ENCODE results near the gene NSG1.
A peak's percentile ranks its signal among the peaks of the same experiment; 100 is the strongest.
"Not testable (repeated sequence)": the region's sequence is repeated elsewhere in the genome, so short reads cannot be mapped to it uniquely, and the experiment has no call there.

The NSG1 gene

DNA sequence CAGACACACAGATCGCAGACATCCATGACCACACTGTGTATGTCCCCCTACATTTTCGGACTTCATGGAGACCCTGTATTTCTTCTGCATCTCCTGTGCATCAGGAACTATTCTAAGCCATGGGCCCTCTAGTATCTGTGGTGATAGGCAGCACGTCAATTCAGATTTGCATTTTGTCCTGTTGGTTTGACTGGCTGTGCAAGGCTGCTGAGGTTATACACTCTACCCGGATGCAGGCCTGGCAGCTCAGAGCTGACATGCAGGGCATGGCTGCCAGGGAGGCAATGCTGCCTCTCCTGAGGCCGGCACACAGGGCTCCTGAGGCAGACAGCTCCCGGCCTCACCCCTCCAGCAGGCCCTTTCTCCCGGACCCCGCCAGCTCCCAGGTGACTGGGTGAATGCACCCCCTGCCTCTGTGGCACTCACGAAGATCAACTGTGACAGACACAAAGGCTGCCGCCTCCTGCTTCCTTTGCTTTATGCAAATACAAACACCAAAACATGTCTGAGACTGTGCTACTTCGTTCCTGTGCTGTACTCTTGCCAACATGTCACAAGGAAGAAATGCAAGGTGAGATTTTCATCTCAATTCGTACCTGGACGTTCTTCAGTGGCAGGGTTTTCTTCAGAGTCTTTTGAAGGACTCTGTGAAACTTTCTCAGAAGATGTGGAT lies 51.0 kb downstream of the NSG1 start:
- DNase-seq: no peak

DNA sequence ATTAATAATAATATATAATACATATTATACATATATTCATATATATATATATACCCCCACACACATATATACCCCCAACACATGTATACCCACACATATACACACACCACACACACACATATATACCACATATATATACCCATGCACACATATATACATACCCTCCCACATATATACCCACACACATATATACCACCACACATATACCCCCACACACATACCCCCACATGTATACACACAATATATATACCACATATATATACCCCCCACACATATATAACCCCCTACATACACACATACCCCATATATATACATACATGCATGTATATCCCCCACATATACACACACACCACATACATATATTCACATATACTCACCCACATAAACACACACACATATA lies 52.0 kb downstream of the NSG1 start:
- no peak for DNase-seq

DNA sequence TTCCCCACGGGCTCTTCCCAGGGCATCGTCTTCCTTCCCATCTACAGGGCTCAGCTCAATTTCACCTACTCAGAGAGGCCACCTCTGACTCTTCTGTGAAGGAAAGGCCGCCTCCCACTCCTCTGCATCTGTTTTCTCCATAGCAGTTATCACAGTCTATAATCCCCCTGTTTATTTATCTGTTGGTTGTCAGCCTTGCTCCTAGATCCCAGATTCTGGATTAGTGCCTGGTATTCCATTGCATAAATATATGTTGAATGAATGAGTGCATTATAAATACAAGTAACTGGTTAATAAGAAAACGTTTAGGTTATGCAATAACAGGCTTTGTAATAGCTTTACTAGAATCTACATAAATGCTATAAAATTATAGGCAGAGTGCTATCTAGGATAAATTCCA lies 52.9 kb downstream of the NSG1 start:
- DNase-seq: no peak

DNA sequence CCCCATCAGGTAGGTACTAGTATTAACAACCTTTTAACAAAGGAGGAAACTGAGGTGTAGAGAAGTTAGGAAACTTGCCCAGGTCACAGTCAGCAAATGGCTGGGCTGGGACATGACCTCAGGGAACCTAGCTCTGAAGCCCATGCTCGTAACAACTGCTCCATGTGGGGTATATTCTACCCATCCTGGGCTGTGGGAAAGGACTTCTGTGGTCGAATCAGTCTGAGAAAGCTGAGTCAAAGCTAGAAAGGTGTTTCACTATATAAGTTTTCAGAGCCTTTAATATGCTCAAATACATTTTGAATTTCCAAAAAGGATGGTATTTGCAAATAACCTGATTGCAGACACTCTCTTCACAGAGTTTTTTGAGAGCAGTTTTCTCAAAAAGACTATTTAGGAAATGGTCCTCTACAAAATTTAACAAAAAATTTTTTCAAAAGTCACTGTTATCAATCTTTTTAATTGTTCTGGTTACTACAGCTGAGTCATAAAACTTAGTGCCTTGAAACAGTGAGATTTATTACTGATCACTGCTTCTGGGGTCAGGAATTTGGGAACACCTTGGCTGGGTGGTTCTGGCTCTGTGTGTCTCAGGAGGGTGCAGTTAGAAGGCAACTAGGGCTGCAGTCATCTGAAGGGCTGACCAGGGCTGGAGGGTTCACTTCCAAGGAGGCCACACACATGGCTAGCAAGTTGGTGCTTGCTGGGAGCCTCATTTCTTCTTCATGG lies 53.6 kb downstream of the NSG1 start:
- peak; percentile 37 for DNase-seq

DNA sequence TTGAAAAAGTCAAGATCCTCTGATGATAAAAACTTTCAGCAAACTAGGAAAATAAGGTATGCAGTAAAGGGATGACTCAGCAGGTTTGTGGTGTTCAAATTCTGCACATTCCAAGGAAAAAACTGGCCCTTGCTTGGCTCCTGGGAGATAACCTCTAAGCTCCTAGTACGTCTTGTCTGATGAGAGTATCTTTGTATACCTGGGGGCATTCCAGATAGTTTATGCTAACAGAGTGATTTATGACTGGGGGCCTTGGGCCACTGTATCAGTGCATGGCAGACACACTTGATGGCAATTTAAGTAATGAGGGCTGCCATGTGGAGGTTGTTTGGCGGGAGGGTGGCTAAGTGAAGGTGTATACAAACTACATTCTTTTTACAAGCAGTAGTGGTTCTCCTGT lies 56.9 kb downstream of the NSG1 start:
- DNase-seq: no peak

DNA sequence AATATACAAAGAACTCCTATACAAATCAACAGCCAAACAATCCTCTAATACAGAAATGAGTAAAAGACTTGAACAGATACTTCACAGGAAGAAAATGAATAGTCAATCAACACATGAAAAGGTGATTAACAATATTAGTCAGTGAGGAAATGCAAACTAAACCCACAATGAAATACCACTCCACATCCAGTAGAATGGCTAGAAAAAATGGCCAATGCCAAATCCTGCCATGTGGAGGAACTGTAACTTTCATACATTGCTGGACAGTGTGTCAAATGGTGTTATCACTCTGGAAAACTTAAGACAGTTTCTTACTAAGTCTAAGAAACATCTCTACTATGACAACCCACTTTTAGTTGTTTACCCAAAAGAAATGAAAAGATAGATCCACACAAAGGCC lies 59.5 kb downstream of the NSG1 start:
- peak; percentile 18 for DNase-seq

DNA sequence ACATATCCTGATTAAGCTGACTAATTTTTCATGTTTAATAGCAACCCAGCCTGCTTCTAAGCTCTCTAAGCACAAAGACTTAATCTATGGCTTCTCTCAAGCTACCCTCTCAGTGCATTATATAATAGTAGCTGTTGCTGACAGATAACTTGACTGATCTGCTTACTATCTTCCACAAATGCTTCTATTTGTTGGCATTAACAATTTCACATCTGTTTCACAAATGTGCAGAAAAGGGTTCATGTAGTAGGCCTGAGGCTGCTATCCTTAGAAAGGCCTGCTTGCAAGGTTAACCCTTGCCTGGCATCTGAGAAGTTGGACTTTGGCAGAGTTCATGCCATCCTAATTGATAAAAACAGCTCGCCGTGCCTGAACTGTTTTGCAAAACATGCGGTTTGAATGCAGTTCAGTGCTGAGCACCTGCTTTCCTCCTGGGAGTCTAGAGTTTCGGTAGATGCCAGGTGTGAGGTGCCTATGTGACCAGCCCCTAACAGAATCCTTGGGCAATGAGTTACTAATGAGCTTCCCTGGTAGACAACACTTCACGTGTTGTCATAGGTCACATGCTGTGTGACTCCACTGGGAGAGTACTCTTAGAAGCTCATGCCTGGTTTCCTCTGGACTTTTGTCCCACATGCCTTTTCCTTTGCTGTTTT lies 68.4 kb downstream of the NSG1 start:
- DNase-seq: no peak

DNA sequence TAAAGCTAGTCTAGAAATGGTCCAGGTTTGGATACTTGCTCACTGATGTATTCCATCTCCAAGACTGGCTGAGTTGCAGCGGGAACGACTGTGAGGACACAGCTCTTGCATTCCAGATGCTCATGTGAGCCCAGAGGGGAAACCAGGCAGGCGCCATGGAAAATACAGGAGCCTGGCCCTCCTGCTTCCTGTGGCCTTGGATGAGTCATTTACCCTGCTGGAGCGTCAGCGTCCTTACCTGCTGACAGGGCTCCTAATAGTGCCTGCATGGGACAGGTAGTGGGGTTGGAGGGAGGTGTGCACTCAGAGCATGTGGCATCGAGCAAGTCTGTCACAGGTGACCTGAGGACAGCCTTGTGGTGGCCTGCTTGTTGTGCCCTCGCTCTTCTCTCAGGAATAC lies 69.4 kb downstream of the NSG1 start:
- DNase-seq: no peak

DNA sequence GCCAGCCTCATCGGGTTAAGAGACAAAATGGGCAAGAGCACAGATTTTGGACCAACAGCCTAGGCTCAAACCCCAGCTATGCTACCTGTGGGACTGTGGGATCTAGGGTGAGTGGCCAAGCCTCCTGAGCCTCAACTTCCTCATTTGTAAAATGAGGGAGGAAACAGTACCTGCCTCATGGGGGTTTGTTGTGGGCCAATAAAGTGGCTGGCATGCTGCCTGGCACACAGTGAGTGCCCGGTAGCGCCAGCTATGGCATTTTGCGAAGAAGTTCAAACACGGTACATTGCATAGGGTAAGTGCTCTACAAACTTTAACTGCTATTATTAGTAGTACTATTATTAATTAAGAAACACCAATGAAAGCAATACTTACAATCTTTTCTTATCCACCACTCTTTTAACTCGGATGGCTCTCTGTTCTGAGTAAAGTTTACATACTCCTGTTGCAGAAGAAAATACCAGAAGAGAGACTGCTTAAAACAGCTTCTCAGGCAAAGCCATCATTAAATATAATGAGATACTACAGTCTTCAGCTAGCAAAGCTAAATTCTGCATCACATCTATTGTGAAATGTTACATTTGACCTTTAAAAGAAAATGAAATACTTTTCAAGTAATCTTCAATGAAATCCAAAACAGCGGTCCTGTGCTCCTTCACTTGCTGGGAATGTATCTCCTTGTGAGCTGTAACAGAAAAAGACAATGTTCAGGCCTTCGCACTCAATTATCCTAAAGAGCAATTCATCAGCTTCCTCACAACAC lies 70.1 kb downstream of the NSG1 start:
- no peak for DNase-seq

DNA sequence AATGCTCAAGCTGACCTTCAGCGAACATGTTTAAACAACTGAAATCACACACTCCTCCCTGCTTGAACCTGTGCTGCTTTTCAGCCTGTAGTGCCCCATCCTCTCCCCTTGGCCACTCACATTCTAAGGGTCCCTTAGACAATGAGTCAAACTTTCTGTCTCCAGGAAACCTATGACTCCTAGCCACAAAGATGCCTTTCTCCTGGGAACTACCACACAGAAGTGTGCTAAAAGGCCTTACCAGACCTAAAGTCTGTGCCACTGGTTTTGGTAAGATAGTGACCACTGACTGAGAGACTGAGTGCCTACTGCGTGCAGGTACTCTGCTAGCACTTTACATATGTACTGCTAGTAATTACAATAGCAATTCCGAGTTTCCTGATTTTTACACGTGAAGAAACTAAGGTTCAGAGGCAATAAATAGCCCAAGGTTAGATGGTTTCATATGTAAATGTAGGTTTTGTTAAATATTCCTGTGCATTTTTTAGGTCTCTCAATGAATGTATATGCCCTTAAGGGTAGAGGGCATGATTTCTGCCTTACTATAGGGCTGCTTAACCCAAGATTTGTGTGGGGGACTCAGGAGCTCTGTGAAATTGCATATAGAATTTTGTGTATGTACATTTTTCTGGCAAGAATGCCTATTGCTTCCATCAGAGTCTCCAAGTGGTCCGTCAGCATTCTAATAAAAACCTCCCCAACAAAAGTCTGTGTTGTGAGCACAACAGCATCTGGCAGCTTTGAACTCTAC lies 71.1 kb downstream of the NSG1 start:
- no peak for DNase-seq

DNA sequence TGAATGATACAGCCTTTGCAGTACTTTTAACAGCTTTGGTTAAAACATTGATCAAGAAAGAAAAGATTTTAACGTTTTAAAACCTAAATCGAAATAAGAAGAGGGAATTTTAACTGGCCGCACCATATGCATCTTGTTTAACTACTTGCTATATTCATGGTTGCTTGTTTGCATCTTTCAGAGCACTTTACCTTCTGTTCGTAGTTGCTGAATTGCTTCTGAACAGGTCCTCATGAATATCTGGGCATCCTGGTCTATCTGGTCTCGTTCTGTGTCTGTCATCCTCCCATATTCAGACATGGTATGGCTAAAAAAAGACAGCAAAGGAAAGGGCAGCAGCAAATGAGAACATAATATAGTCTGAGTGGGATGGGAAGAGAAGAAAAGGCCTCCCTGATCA lies 72.3 kb downstream of the NSG1 start:
- no peak for DNase-seq

DNA sequence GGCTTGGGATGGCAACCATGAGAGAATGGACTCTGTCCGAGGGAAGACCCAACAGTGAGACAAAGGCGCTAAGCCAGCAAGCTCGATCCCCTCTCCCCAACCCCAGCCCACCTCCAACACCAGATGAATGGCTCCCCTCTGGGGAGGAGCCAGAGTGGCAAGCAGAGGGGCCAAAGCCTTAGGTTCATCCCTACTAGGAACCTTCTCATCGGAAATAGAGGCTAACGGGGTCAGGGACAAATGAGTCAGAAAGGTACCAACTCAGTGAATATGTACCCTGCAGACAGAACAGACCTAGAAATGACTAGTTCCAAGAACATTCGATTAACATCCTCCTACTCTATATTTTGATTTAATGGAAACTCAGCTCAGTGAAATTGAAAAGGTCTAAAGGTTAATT lies 73.9 kb downstream of the NSG1 start:
- DNase-seq: peak; percentile 54

DNA sequence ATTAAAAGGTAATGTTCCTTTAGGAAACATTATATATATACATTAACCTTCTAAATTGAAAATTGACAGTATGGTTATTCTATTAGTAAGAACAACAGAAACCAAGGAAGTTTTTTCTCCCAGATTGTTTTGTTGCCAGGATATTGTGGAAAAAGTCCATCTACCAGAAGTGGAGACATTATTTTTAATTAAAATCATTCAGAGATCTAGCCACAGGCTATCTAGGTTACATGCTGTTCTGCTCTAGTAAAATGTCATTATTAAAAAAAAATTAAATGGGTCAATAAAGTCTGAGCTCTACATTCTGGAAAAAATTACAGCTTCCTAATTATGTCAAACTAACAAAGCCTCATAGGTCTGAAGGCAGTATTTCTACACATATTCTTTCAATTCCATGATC lies 74.3 kb downstream of the NSG1 start:
- DNase-seq: no peak

DNA sequence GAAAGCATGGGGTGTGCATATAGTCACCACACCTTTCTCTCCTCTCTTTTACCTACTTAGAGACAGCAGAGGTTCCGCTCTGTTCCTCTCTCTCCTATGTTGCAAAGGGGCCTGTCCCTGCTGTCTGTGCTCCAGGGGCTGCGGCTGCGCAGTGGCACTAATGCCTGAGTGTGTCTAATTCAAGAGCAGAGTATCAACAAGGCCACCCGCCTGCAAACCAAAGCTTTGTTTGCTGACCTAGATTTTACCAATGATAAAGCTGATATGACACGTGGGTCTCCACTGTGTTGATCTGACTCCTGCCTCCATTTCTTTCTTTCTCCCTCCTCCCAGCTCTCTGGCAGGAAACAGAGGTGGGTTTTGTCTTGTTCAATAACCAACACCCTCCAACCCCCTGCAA lies 74.9 kb downstream of the NSG1 start:
- DNase-seq: peak; percentile 24

DNA sequence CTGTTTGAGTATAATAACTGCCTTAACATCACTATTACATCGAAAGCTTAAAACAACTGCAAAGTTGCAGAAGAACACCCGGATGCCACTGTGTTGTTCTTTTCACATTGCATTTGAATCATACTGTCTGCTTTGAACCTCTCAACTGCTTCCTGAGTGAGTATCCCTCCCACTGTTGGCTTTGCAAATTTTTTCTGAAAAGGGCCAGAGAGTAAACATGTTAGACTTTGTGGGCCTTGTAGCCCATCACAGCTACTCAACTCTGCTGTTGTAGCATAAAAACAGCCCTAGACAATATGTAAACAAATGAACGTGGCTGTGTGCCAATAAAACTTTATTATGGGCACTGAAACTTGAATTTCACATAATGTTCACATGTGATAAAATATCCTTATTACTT lies 76.1 kb downstream of the NSG1 start:
- DNase-seq: no peak

DNA sequence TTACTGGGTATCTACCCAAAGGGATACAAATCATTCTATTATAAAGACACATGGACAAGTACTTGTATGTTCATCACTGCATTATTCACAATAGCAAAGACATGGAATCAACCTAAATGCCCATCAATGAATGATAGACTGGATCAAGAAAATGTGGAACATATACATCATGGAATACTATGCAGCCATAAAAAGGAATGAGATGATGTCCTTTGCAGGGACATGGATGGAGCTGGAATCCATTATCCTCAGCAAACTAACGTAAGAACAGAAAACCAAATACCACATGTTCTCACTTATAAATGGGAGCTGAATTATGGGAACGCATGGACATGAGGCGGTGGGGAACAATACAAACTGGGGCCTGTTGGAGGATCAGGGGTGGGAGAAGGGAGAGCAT lies 78.3 kb downstream of the NSG1 start:
- DNase-seq: not testable (repeated sequence)
